Ovary (tissue), 9 donors: ENCODE results near the gene SETX. TPM values are rescaled to one million over a fixed set of nuclear protein-coding genes. Genes with fewer than 3 reads are reported as not detected.
A peak's percentile ranks its signal among the peaks of the same experiment; 100 is the strongest.

ENCODE experiments used
- DNase-seq, 5 donors: peaks; one replicate each; pipeline ENCODE4 v3.0.0-alpha.2; 2019 to 2020
- H3K27ac ChIP-seq, 2 donors: fragments of 200-600 bp; one replicate each; pipeline versions ENCODE4 v1.5.1 to v1.8.0; 2019 to 2022
- H3K27me3 ChIP-seq: fragments of 200-600 bp; one replicate; pipeline ENCODE4 v1.8.0; 2022
- H3K36me3 ChIP-seq: fragments of 200-600 bp; sonication (generic); one replicate; pipeline ENCODE4 v1.5.1; 2019
- H3K4me1 ChIP-seq: one replicate; pipeline ENCODE4 v1.8.1; 2013; ENCODE audit warnings: mild to moderate bottlenecking, moderate library complexity; ENCODE audit not compliant: insufficient read depth
- H3K4me3 ChIP-seq: fragments of 200-600 bp; sonication (generic); one replicate; pipeline ENCODE4 v1.5.1; 2017
- H3K9me3 ChIP-seq, 2 donors: fragments of 200-600 bp in 1 of 2; sonication (generic) in 1 of 2; one replicate each; pipeline versions ENCODE4 v1.5.1 to v1.8.1; 2013 to 2019; ENCODE audit warnings: mild to moderate bottlenecking in 1 of 2, moderate library complexity in 1 of 2
- EP300 ChIP-seq: sonication (generic); formaldehyde crosslinking; IDR thresholded peaks from one replicate; pipeline ENCODE4 v1.6.1; 2017; ENCODE audit warnings: antibody characterized with exemption
- POLR2A ChIP-seq: fragments of 450-650 bp; IDR thresholded peaks from one replicate; pipeline ENCODE4 v1.6.1; 2017; ENCODE audit warnings: antibody characterized with exemption, mild to moderate bottlenecking, moderate library complexity
- WGBS, 3 donors: extraction: QIAGEN DNeasy Blood & Tissue Kit in 1 of 3; methylation state at CpG; one replicate each; pipeline versions ENCODE4 v1.1.5 to v1.1.7; 2013 to 2017; 5-methylcytosine and 5-hydroxymethylcytosine counted together
- intact Hi-C, 4 donors: fragments of 100-400 bp; cut with DNase I; formaldehyde crosslinking; loops; one replicate each; pipeline versions ENCODE4 v1.11.0 to v1.15.1; 2022 to 2023
- polyA plus RNA-seq, 2 donors: library from polyadenylated mRNA; stranded (reverse); fragments of 200-250 nt in 1 of 2; fragments of 350-450 nt in 1 of 2; fragmentation: Illumina TruSeq in 1 of 2; extraction: RNeasy Lipid Tissue Mini Kit (QIAGEN cat#74804) in 1 of 2; gene quantifications; one replicate each; pipeline ENCODE4 v1.2.3, GENCODE V29; 2013 to 2014
- total RNA-seq, 7 donors: library from RNA; depleted of rRNA in 2 of 7; stranded (reverse); fragments of >200 nt in 2 of 7; fragmentation: NEBNext Ultra II Directional in 3 of 7; extraction: Animal tissue kit (Norgen Biotek cat#: 25700) in 3 of 7; gene quantifications; one replicate each; pipeline versions ENCODE4 v1.1.0 to v1.2.4, GENCODE V29; 2016 to 2023
- TF ChIP-seq, protein P1 (sequence below), 3 donors: fragments of 450-650 bp in 2 of 3; fragments of 200-600 bp in 1 of 3; IDR thresholded peaks; one replicate each; pipeline versions ENCODE4 v1.5.1 to v1.8.0; 2016 to 2022; ENCODE audit warnings: antibody characterized with exemption in 3 of 3, mild to moderate bottlenecking in 1 of 3
- donor health status: DM: no; HTN: no; CAD: no; lungs with moderate emphysema.
- donor health status: DM: no; HTN: no; CAD: no.
- donor health status: Bipolar disorder and iron deficiency.
- donor health status: DM: yes; HTN: yes; CAD: no.
- donor health status: DM: no; HTN: no; CAD: no.
- donor health status: DM: yes; HTN: yes; CAD: no.

Gene SETX
- total and polyA plus RNA-seq, 9 donors, result 19.9 to 51.9 (median 40.8) TPM

DNA sequence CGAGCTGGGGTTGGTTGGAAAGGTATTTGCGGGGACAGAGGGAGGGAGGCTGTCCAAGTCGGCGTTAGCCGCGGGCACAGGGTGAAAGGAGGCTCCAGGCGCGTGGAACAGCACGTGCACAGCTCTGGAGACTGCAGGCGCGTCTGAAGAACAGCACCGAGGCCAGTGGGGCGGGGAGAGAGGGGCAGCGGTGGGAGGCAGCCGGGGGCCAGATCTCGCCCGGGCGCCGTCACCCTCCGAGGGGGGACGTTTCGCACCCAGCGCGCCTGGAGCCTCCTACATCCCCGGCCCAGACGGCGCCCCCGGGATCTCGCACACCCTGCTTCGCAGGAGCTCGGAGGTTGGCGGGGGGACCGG lies 113.3 kb downstream of the SETX start:
- WGBS, 3 donors, result 0 to 1% (median 0%) methylated on average over 9 to 33 of the region's 33 CpGs
- TF ChIP-seq EP300, result no peak
- no peak for TF ChIP-seq POLR2A
- TF ChIP-seq, protein P1, sequence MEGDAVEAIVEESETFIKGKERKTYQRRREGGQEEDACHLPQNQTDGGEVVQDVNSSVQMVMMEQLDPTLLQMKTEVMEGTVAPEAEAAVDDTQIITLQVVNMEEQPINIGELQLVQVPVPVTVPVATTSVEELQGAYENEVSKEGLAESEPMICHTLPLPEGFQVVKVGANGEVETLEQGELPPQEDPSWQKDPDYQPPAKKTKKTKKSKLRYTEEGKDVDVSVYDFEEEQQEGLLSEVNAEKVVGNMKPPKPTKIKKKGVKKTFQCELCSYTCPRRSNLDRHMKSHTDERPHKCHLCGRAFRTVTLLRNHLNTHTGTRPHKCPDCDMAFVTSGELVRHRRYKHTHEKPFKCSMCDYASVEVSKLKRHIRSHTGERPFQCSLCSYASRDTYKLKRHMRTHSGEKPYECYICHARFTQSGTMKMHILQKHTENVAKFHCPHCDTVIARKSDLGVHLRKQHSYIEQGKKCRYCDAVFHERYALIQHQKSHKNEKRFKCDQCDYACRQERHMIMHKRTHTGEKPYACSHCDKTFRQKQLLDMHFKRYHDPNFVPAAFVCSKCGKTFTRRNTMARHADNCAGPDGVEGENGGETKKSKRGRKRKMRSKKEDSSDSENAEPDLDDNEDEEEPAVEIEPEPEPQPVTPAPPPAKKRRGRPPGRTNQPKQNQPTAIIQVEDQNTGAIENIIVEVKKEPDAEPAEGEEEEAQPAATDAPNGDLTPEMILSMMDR (IDR thresholded peaks at IDR 0.05), result peak in 1 of 3 donors; percentile 19
- no peak for DNase-seq
- Histone ChIP-seq H3K4me3 (peak overlapping the region; percentile 69), H3K4me1 (peaks cover 5% of the 10 kb centered on the region), H3K36me3 (no peaks in the 10 kb centered on the region), H3K9me3 (no peaks in the 10 kb centered on the region), H3K27me3 (no peaks in the 10 kb centered on the region), H3K27ac (no peak overlapping the region)
- intact Hi-C loops, result no loop called here

DNA sequence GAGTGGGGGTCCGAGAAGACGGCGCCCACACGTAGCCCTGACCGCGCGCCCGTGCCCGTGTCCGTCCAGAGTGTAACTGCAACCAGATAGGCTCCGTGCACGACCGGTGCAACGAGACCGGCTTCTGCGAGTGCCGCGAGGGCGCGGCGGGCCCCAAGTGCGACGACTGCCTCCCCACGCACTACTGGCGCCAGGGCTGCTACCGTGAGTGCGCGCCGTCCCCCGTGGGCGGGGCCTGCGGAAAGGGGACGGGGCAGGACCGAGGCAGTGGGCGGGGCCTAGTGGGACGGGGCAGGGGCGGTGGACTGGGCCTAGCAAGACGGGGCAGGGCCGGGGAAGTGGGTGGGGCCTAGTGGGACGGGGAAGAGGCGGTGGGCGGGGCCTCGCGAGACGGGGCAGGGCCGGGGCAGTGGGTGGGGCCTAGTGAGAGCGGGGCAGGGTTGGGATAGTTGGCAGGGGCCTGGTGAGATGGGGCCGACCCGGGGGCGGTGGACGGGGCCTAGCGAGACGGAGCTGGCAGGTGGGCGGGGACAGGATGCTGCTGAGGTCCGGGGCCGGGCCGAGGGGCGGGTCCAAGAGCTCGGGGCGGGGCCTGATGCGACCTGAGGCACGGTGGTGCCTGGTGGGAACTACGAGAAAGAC lies 113.8 kb downstream of the SETX start:
- Histone ChIP-seq H3K4me3 (peak overlapping the region; percentile 69), H3K36me3 (no peaks in the 10 kb centered on the region), H3K27me3 (no peaks in the 10 kb centered on the region), H3K27ac (peak overlapping the region in 1 of 2 donors; percentile 66), H3K9me3 (no peaks in the 10 kb centered on the region), H3K4me1 (peaks cover 3% of the 10 kb centered on the region)
- TF ChIP-seq EP300 (no peak), POLR2A (no peak)
- TF ChIP-seq, protein P1 (IDR thresholded peaks at IDR 0.05), result no peak
- 0 to 3% (median 2%) methylated on average over 28 to 63 of the region's 63 CpGs for WGBS, 3 donors
- intact Hi-C loops, result no loop called here
- peak; percentile 96 to 99 (median 98) for DNase-seq

DNA sequence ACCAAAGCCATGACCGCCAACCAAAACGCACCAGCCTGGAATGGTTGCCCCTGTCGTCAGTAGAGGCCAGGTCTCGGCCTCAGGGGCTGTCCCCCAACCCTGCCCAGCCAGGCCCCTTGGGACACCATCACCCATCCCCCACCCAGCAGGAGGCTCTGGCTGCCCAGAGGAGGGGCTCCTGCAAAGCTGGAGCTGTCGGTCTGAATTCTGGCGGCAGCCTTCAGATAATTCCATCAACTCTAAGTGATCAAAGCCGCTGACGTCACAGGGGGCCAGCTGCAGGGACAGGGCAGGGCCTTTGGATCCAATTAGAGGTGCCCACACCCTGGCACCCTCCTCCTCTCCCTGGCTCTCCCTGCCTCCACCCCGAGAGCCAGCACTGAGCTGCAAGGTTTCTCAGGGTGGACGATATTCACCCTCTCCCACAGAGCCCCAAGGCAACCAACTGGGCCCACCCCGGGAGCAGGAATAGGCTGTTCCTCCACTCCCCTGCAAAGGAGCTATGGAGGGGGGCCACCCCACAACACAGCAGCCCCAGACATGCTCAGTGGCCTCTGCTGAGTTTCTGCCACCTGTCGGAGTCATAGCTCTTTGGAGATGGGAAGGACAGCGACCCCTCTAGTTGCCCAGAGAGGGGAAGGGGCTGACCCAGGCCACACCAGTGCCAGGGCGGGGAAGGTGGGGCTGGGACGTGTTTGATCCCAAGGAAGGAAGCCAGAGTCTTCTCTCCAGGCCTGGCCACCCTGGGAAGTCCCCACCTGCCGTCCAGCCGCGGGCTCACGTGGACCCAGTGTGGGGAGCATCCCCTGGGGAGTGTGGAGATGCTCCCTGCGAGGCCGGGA lies 114.6 kb downstream of the SETX start:
- peak; percentile 32 to 59 (median 38) for DNase-seq
- Histone ChIP-seq H3K4me1 (peaks cover 2% of the 10 kb centered on the region), H3K9me3 (no peaks in the 10 kb centered on the region), H3K36me3 (no peaks in the 10 kb centered on the region), H3K27ac (peak overlapping the region in 1 of 2 donors; percentile 66), H3K4me3 (peak overlapping the region; percentile 69), H3K27me3 (no peaks in the 10 kb centered on the region)
- intact Hi-C loops, result loop anchor here (5.0 to 10.0 kb wide), 5 partner anchors 75 to 645 kb away; partner anchors contain the start of gene NTNG2 (in 1 of the 4)
- WGBS, 3 donors, result 39 to 46% (median 45%) methylated on average over 18 to 21 of the region's 21 CpGs
- TF ChIP-seq EP300 (no peak), POLR2A (no peak)
- TF ChIP-seq, protein P1 (IDR thresholded peaks at IDR 0.05), result no peak

DNA sequence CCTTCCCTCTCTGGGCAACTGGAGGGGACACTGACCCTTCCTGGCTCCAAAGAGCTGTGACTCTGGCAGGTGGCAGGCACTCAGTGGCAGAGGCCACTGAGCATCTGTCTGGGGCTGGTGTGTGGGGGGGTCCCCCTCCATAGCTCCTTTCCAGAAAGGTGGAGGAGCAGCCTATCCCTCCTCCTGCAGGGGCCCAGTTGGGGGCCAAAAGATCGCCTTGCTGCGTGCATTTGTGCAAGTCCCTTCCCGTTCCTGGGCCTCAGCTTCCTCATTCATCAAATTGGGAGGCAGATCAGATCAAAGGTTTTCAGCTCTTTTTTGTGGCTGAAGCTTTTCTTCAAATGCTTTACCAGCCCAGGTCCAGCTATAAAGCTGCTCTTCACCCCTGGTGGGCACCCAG lies 115.3 kb downstream of the SETX start:
- no peaks in the 10 kb centered on the region for H3K36me3 ChIP-seq
- TF ChIP-seq, protein P1 (IDR thresholded peaks at IDR 0.05), result no peak
- TF ChIP-seq EP300 (no peak), POLR2A (no peak)
- H3K4me3 ChIP-seq, result no peak overlapping the region
- intact Hi-C loops, result loop anchor here (5.0 to 10.0 kb wide), 5 partner anchors 75 to 645 kb away; partner anchors contain the start of gene NTNG2 (in 1 of the 4)
- no peaks in the 10 kb centered on the region for H3K27me3 ChIP-seq
- H3K4me1 ChIP-seq, result peaks cover 2% of the 10 kb centered on the region
- WGBS, 3 donors, result 41 to 48% (median 48%) methylated on average over 3 of the region's 3 CpGs
- no peak overlapping the region for H3K27ac ChIP-seq
- no peaks in the 10 kb centered on the region for H3K9me3 ChIP-seq
- no peak for DNase-seq
